ENCODE results near the gene L3MBTL4. TPM values are rescaled to one million over a fixed set of nuclear protein-coding genes. Genes with fewer than 3 reads are reported as not detected.
A peak's percentile ranks its signal among the peaks of the same experiment; 100 is the strongest.

Gene L3MBTL4
- total and polyA plus RNA-seq, 3 experiments from 2014 or later, result 0.07 to 0.18 (median 0.13) TPM

DNA sequence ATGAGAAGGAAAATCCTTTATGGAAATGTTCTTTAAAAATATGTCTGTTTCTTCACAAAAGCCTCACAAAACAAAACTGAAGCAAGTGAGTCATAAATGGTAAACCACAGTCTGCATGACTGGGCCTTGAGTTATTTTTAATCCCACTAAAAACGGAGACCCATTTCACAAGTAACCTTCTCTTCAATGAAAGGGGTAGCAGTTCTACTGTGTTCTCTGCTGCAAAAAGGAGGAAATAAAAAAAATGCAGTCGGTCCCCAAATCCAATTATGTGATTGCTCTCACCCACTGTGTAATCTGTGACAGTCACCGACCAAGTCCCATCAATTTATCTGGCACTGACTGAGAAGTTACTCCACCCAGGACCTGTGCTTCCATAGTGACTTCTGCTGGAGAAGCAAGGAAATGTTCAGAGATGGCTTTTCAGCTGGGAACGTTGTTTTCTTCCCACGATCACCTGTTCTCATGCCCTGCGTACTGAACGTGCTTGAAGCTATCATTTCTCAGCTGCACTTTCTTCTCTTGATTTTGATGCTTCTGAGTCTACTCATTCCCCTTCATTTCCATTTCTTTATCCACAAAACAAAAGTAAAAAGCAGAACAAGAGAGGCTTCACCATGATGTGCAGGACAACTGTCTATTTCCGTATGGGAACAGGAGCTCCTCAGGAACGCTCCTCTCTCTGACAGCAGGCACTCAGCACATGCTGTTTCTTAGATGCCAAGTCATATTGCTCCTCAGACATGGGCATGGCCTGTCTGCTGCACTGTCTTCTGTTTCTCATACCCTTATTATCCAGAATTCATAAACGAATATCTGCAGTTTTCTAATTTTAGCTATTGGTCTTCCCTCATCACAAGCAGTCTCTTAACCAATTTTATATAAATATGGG lies 439.4 kb downstream of the L3MBTL4 start:
- peaks cover 0 to 3% (median 0%) of the 10 kb centered on the region in 5 donors for H3K9me3 Mint-ChIP-seq
- Histone ChIP-seq H3K36me3 (ENCODE audit: insufficient read depth, low read length) (no peaks in the 10 kb centered on the region), H3K9me3 (ENCODE audit: low read length) (no peaks in the 10 kb centered on the region), H3K27ac (ENCODE audit: low read depth, low read length) (no peak overlapping the region), H3K4me1 (ENCODE audit: insufficient read depth, low read length) (no peaks in the 10 kb centered on the region), H3K27me3 (ENCODE audit: insufficient read depth, low read length, poor library complexity, severe bottlenecking) (no peaks in the 10 kb centered on the region), H3K4me3 (ENCODE audit: low read length) (no peak overlapping the region)
- no peak overlapping the region for H3K4me3 Mint-ChIP-seq
- H3K36me3 Mint-ChIP-seq, result no peaks in the 10 kb centered on the region
- H3K4me1 Mint-ChIP-seq, result peaks cover 0 to 3% (median 0%) of the 10 kb centered on the region in 3 donors
- H3K27ac Mint-ChIP-seq, result no peak overlapping the region
- DNase-seq, result no peak
- ChIA-PET POLR2A (no interaction called here), CTCF (no interaction called here)
- H3K27me3 Mint-ChIP-seq, result no peaks in the 10 kb centered on the region

DNA sequence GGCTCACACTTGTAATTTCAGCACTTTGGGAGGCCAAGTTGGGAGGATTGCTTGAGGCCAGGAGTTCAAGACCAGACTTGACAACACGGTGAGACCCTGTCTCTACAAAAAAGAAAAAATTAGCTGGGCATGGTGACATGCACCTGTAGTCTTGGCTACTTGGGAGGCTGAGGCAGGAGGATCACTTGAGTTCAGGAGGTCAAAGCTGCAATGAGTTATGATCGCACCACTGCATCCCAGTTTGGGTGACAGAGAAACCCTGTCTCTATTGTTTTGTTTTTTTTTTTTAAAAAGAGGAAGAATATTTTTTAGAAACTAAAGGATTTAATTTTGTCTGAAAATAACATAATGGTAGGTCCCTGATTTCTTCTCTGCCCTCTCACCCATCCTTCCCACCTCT lies 440.0 kb downstream of the L3MBTL4 start:
- Mint-ChIP-seq H3K27ac (no peak overlapping the region), H3K27me3 (no peaks in the 10 kb centered on the region), H3K9me3 (peaks cover 0 to 3% (median 0%) of the 10 kb centered on the region in 5 donors), H3K4me3 (no peak overlapping the region), H3K4me1 (peaks cover 0 to 9% (median 0%) of the 10 kb centered on the region in 3 donors), H3K36me3 (no peaks in the 10 kb centered on the region)
- no peaks in the 10 kb centered on the region for H3K4me1 ChIP-seq (ENCODE audit: insufficient read depth, low read length)
- H3K27me3 ChIP-seq (ENCODE audit: insufficient read depth, low read length, poor library complexity, severe bottlenecking), result no peaks in the 10 kb centered on the region
- no peaks in the 10 kb centered on the region for H3K9me3 ChIP-seq (ENCODE audit: low read length)
- no peak for DNase-seq
- no peak overlapping the region for H3K27ac ChIP-seq (ENCODE audit: low read depth, low read length)
- CTCF ChIA-PET, result no interaction called here
- POLR2A ChIA-PET, result no interaction called here
- no peak overlapping the region for H3K4me3 ChIP-seq (ENCODE audit: low read length)
- no peaks in the 10 kb centered on the region for H3K36me3 ChIP-seq (ENCODE audit: insufficient read depth, low read length)

DNA sequence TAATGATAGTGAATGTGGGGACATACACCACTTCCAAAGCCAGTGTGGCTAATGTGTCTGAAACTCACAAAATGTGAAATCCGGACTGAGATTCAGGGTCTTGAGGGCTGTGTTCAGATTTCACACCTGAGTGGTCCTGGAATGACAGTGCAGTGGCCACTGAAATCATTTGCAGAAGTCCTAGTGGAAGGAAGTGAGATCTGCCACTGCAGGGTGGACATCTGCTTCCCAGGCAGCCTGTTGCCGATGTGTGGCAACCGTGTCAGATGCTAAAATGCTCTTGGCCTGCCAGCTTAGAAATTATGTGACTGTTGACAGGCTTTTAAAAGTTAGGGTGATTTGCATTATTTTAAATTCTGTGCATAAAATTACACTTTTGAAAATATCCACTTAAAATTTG lies 441.6 kb downstream of the L3MBTL4 start:
- H3K27me3 Mint-ChIP-seq, result no peaks in the 10 kb centered on the region
- H3K36me3 ChIP-seq (ENCODE audit: insufficient read depth, low read length), result no peaks in the 10 kb centered on the region

DNA sequence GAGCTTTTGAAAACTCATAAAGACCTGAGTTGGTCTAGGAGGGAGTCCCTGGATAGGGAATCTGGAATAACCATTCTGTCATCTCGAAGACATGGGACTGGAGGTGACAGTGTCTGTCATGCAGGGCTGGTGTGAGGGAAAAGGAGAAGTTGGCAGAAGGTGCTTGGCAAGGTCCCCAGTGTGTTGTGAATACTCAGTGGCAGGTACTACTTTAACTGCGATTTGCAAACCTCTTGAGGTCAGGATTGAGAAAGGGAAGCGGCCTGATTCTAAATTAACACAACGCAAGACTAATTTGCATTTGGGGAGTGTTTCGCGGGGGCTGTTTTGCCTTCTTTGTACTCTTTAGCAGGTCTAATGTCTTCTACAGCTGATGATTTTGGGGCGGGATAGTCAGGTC lies 442.4 kb downstream of the L3MBTL4 start:
- Mint-ChIP-seq H3K4me3 (no peak overlapping the region), H3K9me3 (peaks cover 0 to 3% (median 0%) of the 10 kb centered on the region in 5 donors), H3K36me3 (no peaks in the 10 kb centered on the region), H3K27me3 (no peaks in the 10 kb centered on the region), H3K27ac (no peak overlapping the region), H3K4me1 (peaks cover 0 to 9% (median 0%) of the 10 kb centered on the region in 3 donors)
- no peaks in the 10 kb centered on the region for H3K4me1 ChIP-seq (ENCODE audit: insufficient read depth, low read length)
- H3K27me3 ChIP-seq (ENCODE audit: insufficient read depth, low read length, poor library complexity, severe bottlenecking), result no peaks in the 10 kb centered on the region
- CTCF ChIA-PET, result no interaction called here
- H3K9me3 ChIP-seq (ENCODE audit: low read length), result no peaks in the 10 kb centered on the region
- H3K36me3 ChIP-seq (ENCODE audit: insufficient read depth, low read length), result no peaks in the 10 kb centered on the region
- DNase-seq, result no peak
- no peak overlapping the region for H3K27ac ChIP-seq (ENCODE audit: low read depth, low read length)
- no peak overlapping the region for H3K4me3 ChIP-seq (ENCODE audit: low read length)
- POLR2A ChIA-PET, result no interaction called here

More for the DNA sequence above, 441.6 kb downstream of the L3MBTL4 start:
- ChIA-PET POLR2A (no interaction called here), CTCF (no interaction called here)
- Mint-ChIP-seq H3K4me3 (no peak overlapping the region), H3K36me3 (no peaks in the 10 kb centered on the region), H3K9me3 (peaks cover 0 to 3% (median 0%) of the 10 kb centered on the region in 5 donors), H3K4me1 (peaks cover 0 to 9% (median 0%) of the 10 kb centered on the region in 3 donors), H3K27ac (no peak overlapping the region)
- DNase-seq, result no peak
- no peaks in the 10 kb centered on the region for H3K4me1 ChIP-seq (ENCODE audit: insufficient read depth, low read length)
- no peaks in the 10 kb centered on the region for H3K9me3 ChIP-seq (ENCODE audit: low read length)
- no peak overlapping the region for H3K4me3 ChIP-seq (ENCODE audit: low read length)
- H3K27me3 ChIP-seq (ENCODE audit: insufficient read depth, low read length, poor library complexity, severe bottlenecking), result no peaks in the 10 kb centered on the region
- H3K27ac ChIP-seq (ENCODE audit: low read depth, low read length), result no peak overlapping the region

DNA sequence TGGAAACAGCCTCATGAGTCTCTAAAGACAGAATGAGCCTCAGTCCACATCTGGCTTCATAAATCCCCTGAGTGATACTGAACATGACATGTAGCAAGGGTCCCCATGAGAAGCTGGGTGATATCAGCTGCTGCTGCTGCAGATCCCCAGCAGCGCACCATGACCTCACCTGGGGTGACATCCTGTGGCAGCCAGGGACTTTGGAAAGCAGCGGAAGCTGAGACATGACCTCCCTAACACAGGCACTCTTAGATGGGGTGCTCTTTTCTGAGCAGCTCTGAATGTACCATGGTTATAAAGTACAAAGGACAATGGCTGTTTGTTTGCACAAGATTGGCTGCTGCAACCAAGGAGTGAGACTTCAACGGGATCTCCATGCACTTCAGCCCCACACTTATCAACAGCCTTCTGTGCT lies 444.7 kb downstream of the L3MBTL4 start:
- peaks cover 0 to 15% (median 0%) of the 10 kb centered on the region in 3 donors for H3K4me1 Mint-ChIP-seq
- DNase-seq, result no peak

DNA sequence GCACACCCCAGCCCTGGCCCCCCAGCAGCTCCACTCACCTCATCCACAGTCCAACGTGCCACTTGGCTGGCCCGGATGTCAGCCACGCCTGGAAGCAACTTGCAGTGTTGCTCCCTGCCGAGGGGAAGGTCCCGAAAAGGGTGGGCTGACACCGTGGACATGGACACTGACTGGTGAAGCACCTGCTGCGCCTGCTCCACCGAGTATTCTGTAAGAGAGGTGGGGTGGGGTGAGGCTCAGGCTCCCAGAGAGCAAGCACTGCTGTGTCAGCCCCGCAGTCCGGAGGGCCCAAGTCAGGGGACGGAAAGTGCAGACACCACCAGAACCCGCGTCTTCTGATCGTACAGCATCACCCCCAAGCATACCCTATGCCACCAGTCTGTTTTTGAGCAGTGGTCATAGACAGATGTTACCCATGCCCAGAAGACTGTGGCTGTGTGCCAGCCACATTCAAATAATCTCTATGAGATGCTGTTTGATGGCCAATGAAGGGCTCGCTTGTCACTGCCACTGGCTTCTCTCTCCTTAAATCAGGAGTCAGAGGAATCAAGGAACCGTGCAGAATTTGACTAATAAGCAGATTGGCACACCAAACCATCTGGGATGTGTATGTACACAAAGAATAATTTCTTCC lies 445.2 kb downstream of the L3MBTL4 start:
- H3K9me3 ChIP-seq (ENCODE audit: low read length), result no peaks in the 10 kb centered on the region
- Mint-ChIP-seq H3K9me3 (peaks cover 0 to 9% (median 0%) of the 10 kb centered on the region in 5 donors), H3K27me3 (no peaks in the 10 kb centered on the region), H3K4me3 (no peak overlapping the region), H3K4me1 (peaks cover 0 to 19% (median 0%) of the 10 kb centered on the region in 3 donors), H3K36me3 (no peaks in the 10 kb centered on the region), H3K27ac (no peak overlapping the region)
- no peaks in the 10 kb centered on the region for H3K36me3 ChIP-seq (ENCODE audit: insufficient read depth, low read length)
- ChIA-PET POLR2A (no interaction called here), CTCF (no interaction called here)
- no peak overlapping the region for H3K27ac ChIP-seq (ENCODE audit: low read depth, low read length)
- no peaks in the 10 kb centered on the region for H3K27me3 ChIP-seq (ENCODE audit: insufficient read depth, low read length, poor library complexity, severe bottlenecking)
- no peak overlapping the region for H3K4me3 ChIP-seq (ENCODE audit: low read length)
- DNase-seq, result no peak
- peaks cover 5% of the 10 kb centered on the region for H3K4me1 ChIP-seq (ENCODE audit: insufficient read depth, low read length)

More for the DNA sequence above, 444.7 kb downstream of the L3MBTL4 start:
- peak overlapping the region in 1 of 8 donors; percentile 23 for H3K27ac Mint-ChIP-seq
- H3K27me3 Mint-ChIP-seq, result no peaks in the 10 kb centered on the region
- H3K9me3 Mint-ChIP-seq, result peaks cover 0 to 9% (median 0%) of the 10 kb centered on the region in 5 donors
- H3K9me3 ChIP-seq (ENCODE audit: low read length), result no peaks in the 10 kb centered on the region
- ChIA-PET POLR2A (no interaction called here), CTCF (no interaction called here)
- no peaks in the 10 kb centered on the region for H3K36me3 ChIP-seq (ENCODE audit: insufficient read depth, low read length)
- peaks cover 5% of the 10 kb centered on the region for H3K4me1 ChIP-seq (ENCODE audit: insufficient read depth, low read length)
- H3K4me3 ChIP-seq (ENCODE audit: low read length), result no peak overlapping the region
- H3K27me3 ChIP-seq (ENCODE audit: insufficient read depth, low read length, poor library complexity, severe bottlenecking), result no peaks in the 10 kb centered on the region
- H3K36me3 Mint-ChIP-seq, result no peaks in the 10 kb centered on the region
- H3K4me3 Mint-ChIP-seq, result no peak overlapping the region
- H3K27ac ChIP-seq (ENCODE audit: low read depth, low read length), result no peak overlapping the region

DNA sequence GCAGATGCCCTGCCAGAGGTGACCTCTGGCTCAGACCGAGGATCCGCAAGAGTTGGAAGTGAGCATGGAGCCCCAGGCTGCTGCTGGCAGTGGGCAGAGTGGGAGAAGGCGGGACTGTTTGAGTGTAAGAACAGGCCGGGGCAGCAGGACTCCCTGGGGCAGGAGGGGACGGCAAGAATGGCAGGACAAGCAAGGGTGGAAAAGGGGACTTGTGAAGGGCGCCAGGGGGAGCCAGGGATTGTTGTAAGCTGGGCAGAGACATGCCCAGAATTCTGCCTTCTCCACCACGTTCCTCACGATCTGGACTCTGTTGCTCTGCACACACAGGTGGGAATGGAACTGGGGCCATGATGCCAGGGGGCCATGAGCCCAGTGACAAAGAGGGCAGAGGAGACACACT lies 447.0 kb downstream of the L3MBTL4 start:
- Mint-ChIP-seq H3K27me3 (no peaks in the 10 kb centered on the region), H3K9me3 (peaks cover 0 to 9% (median 0%) of the 10 kb centered on the region in 5 donors), H3K36me3 (no peaks in the 10 kb centered on the region), H3K27ac (no peak overlapping the region), H3K4me3 (no peak overlapping the region), H3K4me1 (peaks cover 0 to 19% (median 0%) of the 10 kb centered on the region in 3 donors)
- Histone ChIP-seq H3K36me3 (ENCODE audit: insufficient read depth, low read length) (no peaks in the 10 kb centered on the region), H3K4me3 (ENCODE audit: low read length) (no peak overlapping the region), H3K4me1 (ENCODE audit: insufficient read depth, low read length) (peaks cover 5% of the 10 kb centered on the region), H3K27me3 (ENCODE audit: insufficient read depth, low read length, poor library complexity, severe bottlenecking) (no peaks in the 10 kb centered on the region), H3K27ac (ENCODE audit: low read depth, low read length) (no peak overlapping the region), H3K9me3 (ENCODE audit: low read length) (no peaks in the 10 kb centered on the region)
- ChIA-PET POLR2A (no interaction called here), CTCF (no interaction called here)
- DNase-seq, result no peak

DNA sequence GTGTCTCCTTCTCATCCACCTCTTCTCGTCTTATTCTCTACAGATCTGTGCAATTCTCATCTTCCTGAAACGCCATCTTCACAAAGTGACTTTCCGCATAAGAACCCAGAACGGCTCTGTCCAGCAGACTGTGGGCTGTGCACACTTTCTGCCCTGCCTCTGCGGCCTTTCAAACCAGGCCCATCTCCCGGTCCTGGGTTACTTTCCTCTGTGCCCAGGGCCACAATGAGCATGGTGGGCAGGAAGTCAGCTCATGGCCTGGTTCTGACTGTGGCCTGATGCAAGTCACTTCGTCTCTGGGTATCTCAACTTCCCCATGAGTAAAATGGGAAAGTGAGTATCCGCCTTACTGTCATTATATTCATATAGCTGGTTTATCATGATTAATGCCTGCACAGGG lies 447.7 kb downstream of the L3MBTL4 start:
- no peak overlapping the region for H3K4me3 Mint-ChIP-seq
- no peaks in the 10 kb centered on the region for H3K36me3 Mint-ChIP-seq
- no peaks in the 10 kb centered on the region for H3K9me3 ChIP-seq (ENCODE audit: low read length)
- H3K4me3 ChIP-seq (ENCODE audit: low read length), result no peak overlapping the region
- no peak overlapping the region for H3K27ac Mint-ChIP-seq
- ChIA-PET POLR2A (no interaction called here), CTCF (no interaction called here)
- no peaks in the 10 kb centered on the region for H3K27me3 ChIP-seq (ENCODE audit: insufficient read depth, low read length, poor library complexity, severe bottlenecking)
- peaks cover 5% of the 10 kb centered on the region for H3K4me1 ChIP-seq (ENCODE audit: insufficient read depth, low read length)
- no peaks in the 10 kb centered on the region for H3K36me3 ChIP-seq (ENCODE audit: insufficient read depth, low read length)
- peaks cover 0 to 19% (median 0%) of the 10 kb centered on the region in 3 donors for H3K4me1 Mint-ChIP-seq
- H3K27me3 Mint-ChIP-seq, result no peaks in the 10 kb centered on the region
- no peak overlapping the region for H3K27ac ChIP-seq (ENCODE audit: low read depth, low read length)
- no peak for DNase-seq
- H3K9me3 Mint-ChIP-seq, result peaks cover 0 to 9% (median 0%) of the 10 kb centered on the region in 5 donors

Measured in CD8-positive, alpha-beta memory T cell (primary cell).